GM18861 (cell line): Measurements from ENCODE around the gene ACOX1.

Experiments
- ATAC-seq: cut with Tn5 transposase; IDR thresholded peaks from one replicate; pipeline ENCODE4 v1.9.1; 2021; ENCODE audit not compliant: unreplicated experiment

ACOX1 gene

GRCh38 chr17:75978938-75979704, at the start of gene ACOX1, which contains the start of gene TEN1:
TSS of gene ACOX1 (minus strand) at chr17:75979166. CDS start at chr17:75979073, 93 bp downstream.
TSS of gene TEN1 (plus strand) at chr17:75979240. CDS start at chr17:75986193, 6,953 bp downstream.
- peak; percentile 79 for ATAC-seq

GRCh38 chr17:76027159-76027839, 48.3 kb upstream of the ACOX1 start, which contains the start of gene EVPL:
TSS of gene EVPL (minus strand) at chr17:76027306. CDS start at chr17:76027198, 108 bp downstream.
- no peak for ATAC-seq

GRCh38 chr17:76026714-76027158, 47.8 kb upstream of the ACOX1 start:
- no peak for ATAC-seq

GRCh38 chr17:76025294-76025693, 46.3 kb upstream of the ACOX1 start:
- no peak for ATAC-seq

GRCh38 chr17:76024353-76024752, 45.4 kb upstream of the ACOX1 start:
- ATAC-seq: no peak

GRCh38 chr17:76023900-76024237, 44.9 kb upstream of the ACOX1 start:
- no peak for ATAC-seq

GRCh38 chr17:76022973-76023899, 44.3 kb upstream of the ACOX1 start:
- ATAC-seq: no peak

- no peak for ATAC-seq
These were observed 43.3 kb upstream of the ACOX1 start for GRCh38 chr17:76022285-76022684.

GRCh38 chr17:76019833-76020467, 41.0 kb upstream of the ACOX1 start:
- no peak for ATAC-seq

GRCh38 chr17:76018801-76019200, 39.8 kb upstream of the ACOX1 start:
- ATAC-seq: no peak

- no peak for ATAC-seq
These were observed 39.3 kb upstream of the ACOX1 start for GRCh38 chr17:76018340-76018680.

GRCh38 chr17:76017481-76018339, 38.7 kb upstream of the ACOX1 start:
- no peak for ATAC-seq

GRCh38 chr17:76014925-76015261, 35.9 kb upstream of the ACOX1 start:
- ATAC-seq: no peak

GRCh38 chr17:76014100-76014924, 35.3 kb upstream of the ACOX1 start:
- no peak for ATAC-seq

GRCh38 chr17:76013377-76013932, 34.5 kb upstream of the ACOX1 start:
- ATAC-seq: no peak

GRCh38 chr17:76011951-76012350, 33.0 kb upstream of the ACOX1 start:
- ATAC-seq: no peak

GRCh38 chr17:76009969-76010661, 31.1 kb upstream of the ACOX1 start:
- ATAC-seq: no peak

GRCh38 chr17:76009447-76009846, 30.5 kb upstream of the ACOX1 start:
- no peak for ATAC-seq
